Hematopoietic multipotent progenitor cell treated with erythropoietin and hydrocortisone succinate and interleukin-3 and kit ligand, for 4 days (in vitro differentiated cells): ENCODE results near the gene TLN1.

Experiments used
- DNase-seq: peaks from one replicate; pipeline ENCODE4 v3.0.0-alpha.2; 2015

TLN1 gene

DNA sequence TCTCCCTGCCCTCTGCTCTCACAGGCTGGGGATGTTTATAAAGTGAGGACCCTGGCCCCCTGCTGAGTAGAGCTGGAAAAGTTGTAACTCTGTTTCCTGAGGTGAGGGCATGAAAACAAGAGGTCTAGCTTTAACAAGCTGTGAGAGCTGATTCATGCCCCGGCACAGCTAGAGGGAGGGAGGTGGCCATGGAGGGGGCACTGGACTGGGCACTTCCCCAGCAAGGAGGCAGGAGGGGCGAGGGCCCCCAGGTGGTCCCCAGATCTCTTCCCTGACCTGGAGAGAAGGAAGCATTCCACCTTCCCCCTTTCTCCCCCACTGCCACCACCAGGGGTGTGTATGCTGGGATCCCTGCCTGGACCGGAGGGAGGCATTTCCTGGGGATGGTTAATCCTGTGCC is 22.3 kb upstream of the TLN1 start, which contains the start of gene MSMP:
Gene MSMP, minus strand, starts transcription at position 13 of the 400 bp plus-strand sequence. CDS start 147 bp downstream, outside the sequence.
- DNase-seq = no peak

DNA sequence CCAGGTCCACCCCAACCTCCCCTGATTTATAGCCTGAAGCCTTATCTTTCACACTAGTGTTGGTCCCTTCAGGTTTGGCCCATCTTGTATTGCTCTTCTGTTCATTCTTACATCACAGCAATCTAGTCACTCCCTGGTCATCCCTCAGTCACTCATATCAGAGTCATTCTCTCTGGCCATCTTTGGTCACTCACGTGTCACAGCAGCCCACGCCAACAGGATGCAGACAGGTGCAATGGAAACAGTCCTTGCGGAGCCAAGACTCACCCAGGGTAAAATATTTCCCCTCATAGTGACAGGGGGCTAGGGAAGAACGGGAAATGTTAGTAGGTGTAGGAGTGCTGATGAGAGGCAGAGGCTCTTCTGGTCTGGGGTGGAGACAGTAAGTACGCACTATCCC is 21.5 kb upstream of the TLN1 start:
- no peak for DNase-seq

DNA sequence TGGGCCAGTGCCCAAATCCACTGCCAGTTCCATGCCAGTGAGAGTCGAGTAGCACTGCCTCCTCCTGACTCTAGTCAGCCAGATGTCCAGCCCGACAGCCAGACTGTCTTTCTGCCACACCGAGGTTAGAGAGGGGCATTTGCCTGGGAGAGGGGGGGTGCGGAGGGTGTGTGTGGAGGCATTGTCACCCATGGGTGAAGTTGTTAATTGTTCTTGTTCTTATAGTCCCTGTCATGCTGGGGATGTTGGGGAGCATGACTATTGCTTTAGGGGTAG is 18.2 kb upstream of the TLN1 start:
- no peak for DNase-seq

DNA sequence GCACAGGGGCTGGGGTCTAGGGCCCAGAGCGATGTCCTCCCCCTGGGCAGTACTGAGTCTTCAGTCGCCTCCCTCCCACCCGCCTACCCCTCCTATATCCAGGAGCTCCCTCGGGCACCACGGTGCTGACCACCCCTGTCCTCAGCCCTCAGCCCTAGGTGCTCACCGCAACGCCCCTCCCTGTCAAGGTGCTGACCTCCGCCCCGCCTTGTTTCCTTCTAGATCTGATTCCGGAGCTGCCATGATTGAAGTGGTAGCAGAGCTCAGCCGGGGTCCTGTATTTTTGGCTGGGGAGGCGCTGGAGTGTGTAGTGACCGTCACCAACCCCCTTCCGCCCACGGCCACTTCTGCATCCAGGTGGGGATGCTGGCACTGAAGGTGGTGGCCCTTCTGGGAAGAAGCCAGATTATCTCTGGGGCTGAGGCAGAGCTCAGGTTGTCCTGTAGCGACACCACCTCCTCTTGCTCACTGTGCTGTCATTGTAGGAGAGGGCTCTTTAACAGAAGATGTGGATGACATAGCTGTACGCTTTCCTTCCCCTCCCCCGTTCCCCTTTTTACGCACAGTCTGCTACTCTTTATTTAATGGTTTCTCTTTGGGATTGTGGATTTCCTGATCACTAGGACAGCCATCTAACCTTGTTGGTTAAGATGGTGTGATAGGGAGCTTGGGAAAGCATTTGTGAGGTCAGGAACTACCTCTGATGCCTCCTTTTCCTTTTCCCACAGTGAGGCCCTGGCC is 17.7 kb upstream of the TLN1 start:
- peak; percentile 42 for DNase-seq

DNA sequence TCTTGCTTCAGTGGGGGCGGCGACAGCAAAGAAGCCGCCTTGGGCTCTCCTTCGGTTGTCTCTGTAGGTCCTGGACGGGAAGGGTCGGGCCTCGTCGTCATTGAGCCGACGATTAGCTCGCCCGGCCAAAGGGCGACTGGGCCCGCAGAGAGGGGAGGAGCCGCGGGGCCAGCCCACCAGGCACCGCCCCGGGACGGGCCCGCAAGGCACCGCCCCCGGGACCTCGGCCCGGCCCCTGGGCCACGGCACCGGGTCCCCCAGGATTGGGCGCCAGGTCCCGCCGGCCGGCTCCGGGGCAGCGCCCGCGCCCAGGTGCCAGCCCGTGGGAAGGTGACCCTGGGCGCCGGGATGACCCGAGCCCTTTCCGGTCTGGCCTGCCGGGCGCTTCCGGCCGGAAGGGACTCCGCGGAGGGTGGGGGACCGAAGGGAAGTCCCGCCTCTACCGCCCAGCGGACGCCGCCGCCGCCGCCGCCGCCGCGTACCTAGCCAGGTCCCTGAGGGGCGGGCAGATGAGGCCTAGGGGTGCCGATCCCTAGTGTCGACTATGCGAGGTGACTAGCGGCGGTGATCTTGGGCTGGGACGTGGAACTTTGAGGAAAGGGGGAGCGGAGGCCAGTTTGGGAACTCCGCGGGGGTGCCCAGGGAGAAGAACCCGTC is 17.0 kb upstream of the TLN1 start, which contains the start of the genes GBA2 and RGP1:
Gene GBA2, minus strand, starts transcription at position 371 of the 657 bp plus-strand sequence. CDS start 524 bp downstream, outside the sequence.
Gene RGP1, plus strand, starts transcription at position 430 of the 657 bp plus-strand sequence. CDS start 469 bp downstream, outside the sequence.
- DNase-seq = peak; percentile 90

DNA sequence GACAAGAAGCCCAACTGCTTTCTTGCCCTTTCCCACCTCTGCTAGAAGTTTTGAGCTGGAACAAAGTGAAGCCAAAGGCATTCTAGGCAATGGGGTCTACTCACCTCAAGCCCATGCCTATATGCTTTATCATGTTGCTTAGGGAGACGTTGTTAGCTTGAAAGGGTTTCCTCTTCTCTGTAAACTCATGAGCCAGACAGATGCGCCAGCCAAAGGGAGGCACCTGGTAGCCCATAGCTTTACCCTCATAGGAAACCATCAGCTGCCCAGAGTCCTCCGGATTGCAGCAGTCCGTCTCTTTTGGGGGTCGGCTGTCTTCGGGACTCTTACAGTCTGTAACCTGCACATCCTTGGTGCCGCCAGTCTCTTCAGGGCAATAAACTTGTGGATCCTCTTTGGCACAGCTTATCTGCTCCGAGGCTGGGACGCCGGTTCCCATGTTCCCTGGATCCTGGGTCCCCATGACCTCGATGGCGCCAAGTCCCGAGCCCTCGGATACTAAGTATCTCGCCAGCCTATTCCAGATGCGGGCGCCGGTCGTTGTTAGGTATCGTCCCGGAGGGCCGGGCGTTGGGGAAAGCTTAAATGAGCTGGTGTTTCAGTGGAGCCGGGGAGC is 16.4 kb upstream of the TLN1 start:
- peak; percentile 27 for DNase-seq

DNA sequence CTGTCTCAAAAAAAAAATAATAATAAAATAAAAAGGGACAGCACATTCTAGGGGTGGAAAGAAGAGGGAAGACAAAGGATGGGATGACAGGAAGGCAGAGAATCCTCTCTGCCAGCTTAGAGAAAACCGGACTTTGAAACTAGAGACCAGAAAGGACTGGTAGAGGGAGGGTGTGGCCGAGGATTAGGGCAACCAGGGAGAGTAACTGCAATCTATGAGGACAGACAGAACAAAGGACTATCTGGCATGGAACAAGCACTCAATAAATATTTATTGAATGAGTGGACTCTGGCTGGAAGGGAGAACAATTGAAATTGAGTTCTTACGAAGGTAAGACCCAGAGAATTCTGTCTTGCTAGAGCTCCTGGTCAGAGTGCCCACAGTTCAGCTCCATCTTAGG is 14.6 kb upstream of the TLN1 start:
- no peak for DNase-seq

DNA sequence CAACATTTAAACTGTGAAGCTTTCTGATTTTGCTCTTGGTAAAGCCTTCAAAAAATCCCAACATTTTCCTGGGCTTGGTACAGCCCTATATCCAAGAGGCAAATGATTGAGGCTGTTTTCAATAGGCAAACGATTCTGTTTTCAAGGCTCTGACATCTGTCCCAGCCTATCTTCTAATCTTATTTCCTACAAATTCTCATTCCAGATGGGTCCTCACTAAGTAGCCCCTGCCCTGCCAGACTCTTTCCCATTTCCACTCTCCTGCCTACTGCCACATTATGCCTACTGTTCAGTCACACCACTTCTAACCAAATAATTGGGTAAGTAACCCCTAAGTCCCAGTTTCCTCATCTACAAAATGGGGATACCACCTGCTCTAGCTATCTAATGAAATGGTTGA is 13.6 kb upstream of the TLN1 start:
- no peak for DNase-seq

DNA sequence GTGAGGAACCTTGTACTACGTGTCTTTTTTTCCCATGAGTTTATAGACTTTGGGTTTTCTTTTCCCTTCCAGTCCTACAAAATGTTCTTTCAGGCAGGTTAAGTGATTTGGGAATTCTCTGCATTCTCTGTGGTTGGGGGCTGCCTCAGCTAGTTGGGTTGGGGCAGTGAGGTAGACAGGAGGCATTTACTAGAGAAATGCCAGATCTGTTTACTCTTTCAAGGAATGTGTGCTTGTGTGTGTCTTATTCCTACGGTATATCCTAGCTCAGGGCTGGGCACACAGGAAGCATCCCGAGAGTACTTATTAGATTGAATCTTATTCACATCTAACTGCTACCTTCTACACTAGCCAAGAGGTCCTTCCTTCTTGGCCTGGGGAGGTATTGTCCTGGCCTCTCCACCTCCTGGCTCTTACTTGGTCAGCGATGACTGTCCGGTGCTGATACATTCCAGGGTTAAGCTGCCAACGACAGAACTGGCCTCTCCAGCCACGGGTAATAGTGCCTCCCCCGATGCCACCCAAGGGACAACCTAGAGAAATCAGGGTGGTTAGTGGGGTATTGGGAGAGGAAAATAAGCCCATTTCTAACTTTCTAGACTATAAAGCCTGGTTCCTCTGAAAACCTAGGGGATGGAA is 12.0 kb upstream of the TLN1 start:
- DNase-seq = no peak

DNA sequence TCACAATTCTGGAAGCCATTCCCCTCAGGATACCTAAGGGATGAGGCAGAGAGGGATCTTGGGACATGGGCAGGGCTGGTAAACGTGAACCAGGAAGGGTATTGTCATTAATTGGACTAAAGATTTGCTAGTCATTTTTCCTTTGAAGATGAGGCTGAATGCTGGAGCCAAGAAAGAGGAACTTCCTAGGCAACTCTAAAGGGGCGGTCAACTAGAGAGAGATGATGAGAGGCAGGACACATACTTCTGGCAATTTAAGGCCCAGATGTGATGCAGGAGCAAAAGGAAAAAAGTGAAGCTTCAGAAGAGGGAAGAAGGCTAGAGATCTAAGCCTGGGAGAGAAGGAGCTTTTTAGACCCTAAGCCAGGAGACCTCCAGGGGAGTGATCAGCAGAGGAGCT is 11.5 kb upstream of the TLN1 start:
- no peak for DNase-seq

DNA sequence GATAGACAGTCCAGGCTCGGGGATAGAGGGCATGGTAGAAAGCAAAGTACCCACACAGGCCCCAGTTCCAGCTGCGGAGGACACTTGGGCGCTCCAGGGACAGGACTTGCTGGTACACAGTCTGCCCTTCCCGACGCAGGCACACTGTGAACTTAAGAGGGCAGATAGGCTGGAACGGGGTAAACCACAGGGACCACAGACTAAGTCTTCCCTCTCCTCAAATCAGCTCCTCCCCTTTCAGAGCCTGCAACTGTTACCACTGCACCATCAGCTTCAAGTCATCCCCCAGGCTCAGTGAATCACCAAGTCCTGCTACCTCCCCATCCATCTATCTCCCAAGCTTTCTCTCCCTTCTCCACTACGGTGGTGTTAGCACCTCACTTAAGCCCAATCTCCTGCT is 9.7 kb upstream of the TLN1 start:
- DNase-seq = peak; percentile 88

DNA sequence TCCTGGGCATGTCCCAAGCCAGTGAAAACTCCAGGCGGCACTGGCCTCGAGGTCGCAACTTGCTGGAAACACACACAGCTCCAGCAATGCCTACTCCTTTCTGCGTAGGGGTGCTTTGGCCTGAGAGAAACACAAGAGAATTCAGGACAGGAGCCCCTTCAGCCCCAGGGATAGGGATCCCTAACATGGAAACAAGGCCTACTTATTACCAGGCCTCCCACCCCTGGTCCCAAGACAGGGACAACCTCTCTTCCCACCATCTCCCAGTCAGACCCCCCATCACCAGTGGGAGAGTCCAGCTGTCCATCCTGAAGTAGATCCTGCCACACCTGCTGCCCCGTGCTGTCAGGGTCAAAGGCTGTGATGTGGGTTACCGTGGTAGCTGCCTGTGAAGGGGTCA is 8.2 kb upstream of the TLN1 start:
- no peak for DNase-seq

DNA sequence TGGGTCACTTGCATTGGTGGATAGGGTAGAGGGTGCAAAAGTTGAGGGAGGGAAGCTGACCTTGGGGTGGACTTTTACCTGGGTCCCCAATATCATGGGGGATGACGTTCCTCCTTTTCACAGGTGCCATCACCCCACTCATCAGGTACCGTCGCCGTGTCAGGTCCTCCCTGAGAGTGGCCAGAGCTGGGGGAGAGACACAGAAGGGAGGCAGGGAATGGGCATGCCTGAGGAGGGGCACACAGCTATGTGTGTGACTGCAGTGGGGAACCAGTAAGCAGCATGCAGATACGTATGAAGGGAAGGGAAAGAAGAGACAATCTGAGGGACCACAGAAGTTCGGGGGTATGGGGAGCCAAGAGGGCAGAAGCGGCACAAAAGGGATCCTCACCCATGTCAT is 6.9 kb upstream of the TLN1 start:
- no peak for DNase-seq

DNA sequence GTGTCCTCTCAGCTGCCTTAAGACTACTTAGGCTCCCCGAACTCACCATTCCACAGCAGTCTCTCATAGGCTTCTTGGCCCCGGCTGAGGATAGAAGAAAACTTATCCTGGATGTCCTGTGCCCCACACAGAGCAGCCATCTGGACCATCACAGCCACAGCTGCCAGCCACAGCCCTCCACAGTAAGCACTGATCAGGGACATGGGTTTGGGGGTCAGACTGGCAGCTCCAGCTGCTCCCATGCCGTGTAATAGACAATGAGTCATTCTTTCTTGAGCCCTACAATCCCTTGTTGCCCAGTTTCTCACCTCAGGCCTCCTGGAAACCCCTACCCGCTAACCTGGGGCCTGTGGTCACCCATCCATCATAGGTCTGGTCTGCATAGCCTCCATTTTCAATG is 6.2 kb upstream of the TLN1 start:
- no peak for DNase-seq

DNA sequence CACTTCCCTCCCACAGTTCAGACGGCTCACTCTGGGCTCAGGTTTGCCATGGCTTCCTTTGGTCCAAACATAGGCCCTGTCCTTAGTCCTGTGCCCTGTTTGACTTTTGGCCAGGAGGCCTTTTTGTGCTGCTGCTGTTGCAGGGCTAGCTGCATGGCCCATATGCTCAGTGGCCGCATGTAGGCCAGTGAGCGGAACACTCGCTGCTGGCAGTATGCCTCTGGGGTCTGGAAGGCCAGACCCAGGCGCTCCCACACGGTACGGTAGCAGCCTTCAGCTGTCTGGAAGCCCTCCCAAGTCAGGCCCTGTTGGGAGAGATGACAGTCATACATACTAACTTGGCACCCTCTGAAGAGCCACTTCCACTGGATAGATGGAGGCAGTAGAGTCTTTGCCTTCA is 5.1 kb upstream of the TLN1 start:
- no peak for DNase-seq

DNA sequence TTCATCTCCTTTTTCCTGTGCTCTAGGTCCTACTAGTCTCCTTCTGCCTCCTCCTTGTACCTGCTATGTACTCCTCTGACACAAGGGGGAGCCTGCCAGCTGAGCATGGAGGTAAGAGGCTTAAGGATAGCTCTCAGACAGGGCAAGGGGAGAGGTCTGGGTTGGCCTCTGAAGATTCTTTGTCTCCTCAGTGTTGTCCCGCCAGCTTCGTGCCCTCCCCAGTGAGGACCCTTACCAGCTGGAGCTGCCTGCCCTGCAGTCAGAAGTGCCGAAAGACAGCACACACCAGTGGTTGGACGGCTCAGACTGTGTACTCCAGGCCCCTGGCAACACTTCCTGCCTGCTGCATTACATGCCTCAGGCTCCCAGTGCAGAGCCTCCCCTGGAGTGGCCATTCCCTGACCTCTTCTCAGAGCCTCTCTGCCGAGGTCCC is 4.2 kb upstream of the TLN1 start:
- peak; percentile 92 for DNase-seq

DNA sequence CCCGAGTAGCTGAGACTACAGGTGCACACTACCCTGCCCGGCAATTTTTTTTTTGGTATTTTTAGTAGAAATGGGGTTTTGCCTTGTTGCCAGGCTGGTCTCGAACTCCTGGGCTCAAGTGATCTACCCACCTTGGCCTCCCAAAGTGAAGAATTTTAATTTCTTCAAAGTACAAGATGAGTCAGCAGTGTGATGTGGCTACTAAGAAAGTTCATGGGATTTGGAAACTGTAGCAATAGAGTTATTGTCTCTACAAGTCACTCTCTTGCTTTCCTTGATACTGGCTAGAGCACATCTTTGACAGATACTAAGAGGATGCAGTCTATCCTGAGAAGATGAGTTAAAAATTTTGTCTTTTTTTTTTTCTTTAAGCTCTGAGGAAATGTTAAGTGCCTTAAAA is 2.1 kb upstream of the TLN1 start:
- DNase-seq = no peak

DNA sequence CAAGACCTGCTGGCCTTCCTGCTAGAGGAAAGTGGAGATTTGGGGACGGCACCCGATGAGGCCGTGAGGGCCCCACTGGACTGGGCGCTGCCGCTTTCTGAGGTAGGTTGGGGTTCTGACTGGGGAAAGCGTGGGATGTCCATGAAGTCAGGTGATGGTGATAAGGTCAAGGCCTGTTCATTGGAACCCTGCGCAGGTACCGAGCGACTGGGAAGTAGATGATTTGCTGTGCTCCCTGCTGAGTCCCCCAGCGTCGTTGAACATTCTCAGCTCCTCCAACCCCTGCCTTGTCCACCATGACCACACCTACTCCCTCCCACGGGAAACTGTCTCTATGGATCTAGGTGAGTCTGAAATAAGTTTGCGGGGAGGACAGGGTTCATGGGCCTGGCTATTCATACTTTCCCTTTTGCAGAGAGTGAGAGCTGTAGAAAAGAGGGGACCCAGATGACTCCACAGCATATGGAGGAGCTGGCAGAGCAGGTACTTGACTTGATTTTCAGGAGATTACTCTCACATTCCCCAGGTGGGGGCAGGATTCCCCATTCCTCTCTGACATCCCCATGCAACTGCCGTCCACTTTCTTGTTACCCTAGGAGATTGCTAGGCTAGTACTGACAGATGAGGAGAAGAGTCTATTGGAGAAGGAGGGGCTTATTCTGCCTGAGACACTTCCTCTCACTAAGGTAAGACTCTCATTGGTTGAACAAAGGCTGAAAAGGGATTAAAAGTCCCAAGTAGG is 976 bp upstream of the TLN1 start:
- peak; percentile 62 for DNase-seq

DNA sequence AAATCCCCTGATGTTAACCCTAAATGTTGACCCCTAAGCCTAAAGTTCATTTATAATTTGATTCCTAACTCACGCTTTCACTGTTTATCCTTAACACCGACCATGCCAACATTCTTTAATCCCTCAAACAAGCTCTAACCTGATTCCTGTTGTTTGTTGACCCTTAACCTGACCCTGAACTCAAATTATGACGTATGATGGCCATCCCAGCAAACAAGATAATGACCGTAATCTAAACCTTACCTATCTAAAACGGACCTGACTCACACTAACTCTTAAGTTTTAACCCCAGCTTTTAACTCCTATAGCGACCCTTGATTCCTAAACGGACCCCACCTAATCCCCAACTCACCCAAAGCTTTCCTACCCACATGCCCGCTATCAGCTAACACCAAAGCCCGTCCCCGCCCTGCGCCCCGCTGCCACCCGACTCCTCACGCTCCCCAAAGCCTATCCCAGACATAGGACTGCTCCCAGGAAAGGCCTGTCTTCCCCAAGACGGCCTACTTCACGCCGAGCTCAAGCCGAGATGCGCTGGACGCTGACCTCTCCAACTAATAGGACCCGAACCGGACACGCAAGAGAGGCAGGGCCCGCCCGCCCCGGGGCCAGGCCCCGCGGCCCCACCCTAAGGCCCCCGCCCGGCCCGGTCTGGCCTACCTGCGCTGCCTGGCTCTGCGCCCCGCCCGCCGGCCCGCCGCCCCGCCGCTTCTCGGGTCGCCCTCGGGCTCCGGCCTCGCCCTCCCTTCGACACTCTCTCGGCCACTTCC is 395 bp downstream of the TLN1 start:
- DNase-seq = peak; percentile 63

DNA sequence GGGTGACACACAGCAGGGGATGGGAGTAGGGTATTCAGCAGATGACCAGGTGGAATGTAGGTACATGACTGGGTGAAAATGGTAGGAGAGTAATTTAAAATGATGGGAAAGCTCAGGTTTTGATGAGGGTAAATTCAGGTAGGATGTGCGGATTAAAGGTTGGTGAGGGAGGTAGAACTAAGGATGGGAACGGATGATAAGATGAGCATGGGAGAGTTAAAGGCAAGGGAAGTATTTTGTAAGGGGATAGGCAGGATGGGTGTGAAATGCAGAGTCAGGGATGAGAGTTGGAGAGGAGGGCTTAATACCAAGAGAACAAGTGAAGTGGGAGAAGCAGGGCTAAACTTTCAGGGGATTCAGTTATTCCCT is 1.5 kb downstream of the TLN1 start:
- DNase-seq = no peak

DNA sequence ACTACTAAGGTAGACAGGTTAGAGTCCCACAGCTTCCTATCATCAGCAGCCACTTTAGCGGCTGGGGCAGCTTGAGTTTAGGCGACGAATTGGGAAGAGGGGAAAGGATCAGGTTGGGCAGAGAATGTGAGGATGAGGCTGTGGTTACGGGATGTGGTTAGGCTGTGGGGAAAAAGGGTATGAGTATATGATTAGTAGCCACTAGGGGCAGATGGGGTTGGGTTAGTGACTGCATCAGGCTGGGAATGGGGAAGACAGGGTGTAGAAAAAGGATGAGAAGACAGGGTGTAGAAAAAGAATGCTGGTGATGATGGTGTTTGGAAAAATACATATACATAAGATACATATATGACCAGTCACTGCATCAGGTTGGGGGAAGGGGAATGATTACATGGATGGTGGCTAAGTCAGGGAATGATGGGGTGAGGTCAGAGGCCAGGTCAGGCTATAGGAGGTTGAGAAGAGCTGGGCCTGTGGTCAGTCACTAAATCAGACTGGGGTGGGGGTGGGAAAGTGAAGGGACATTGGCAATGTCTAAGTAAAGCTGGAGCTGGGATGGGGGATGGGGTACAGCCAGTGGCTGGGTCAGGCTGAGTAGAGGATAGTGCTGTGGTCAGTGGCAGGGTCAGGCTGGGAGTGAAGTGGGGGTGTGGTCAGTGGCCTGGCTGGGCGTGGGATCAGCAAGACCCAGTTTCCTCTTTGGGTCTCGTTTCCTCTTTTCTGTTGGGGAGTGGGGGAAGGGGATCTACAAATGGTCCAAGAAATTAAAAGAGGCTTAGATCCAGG is 2.1 kb downstream of the TLN1 start:
- peak; percentile 85 for DNase-seq
